B cell (primary cell): ENCODE results near the gene TMEM132D. TPM values are rescaled to one million over a fixed set of nuclear protein-coding genes. Genes with fewer than 3 reads are reported as not detected.

ENCODE experiments used
- ATAC-seq: fragments of 200-7000 bp; cut with Tn5 transposase; one replicate; pipeline ENCODE4 v1.10.0; 2021; ENCODE audit warnings: low read depth, mild to moderate bottlenecking, moderate number of reproducible peaks, moderate library complexity
- CTCF ChIA-PET: fragments of 350-600 bp; sonication (Branson Sonifier 250); formaldehyde crosslinking; loops from one replicate; lab custom pipeline; 2021; ENCODE audit warnings: antibody characterized with exemption, inconsistent platforms; lab: Charles Lee
- POLR2A ChIA-PET: fragments of 350-600 bp; sonication (Branson Sonifier 250); formaldehyde crosslinking; loops from one replicate; lab custom pipeline; 2021; ENCODE audit warnings: antibody characterized with exemption; lab: Charles Lee
- DNase-seq: peaks from one replicate; pipeline ENCODE4 v3.0.0; 2013
- H2AFZ ChIP-seq: 2 replicates; pipeline ENCODE4 v1.6.1; 2012; ENCODE audit warnings: mild to moderate bottlenecking, low read depth, low read length; ENCODE audit not compliant: insufficient read depth, poor library complexity, severe bottlenecking
- H3K27ac ChIP-seq, 2 donors: 1 replicate in 1 of 2; 2 replicates in 1 of 2; pipeline ENCODE4 v1.5.1; 2012 to 2013; ENCODE audit warnings: low read length in 2 of 2, mild to moderate bottlenecking in 2 of 2, moderate library complexity in 1 of 2
- H3K27me3 ChIP-seq, 4 experiments: fragments of 200-600 bp in 1 of 4; sonication (generic) in 1 of 4; replicated peaks in 1 of 4; 1 replicate in 2 of 4; 2 replicates in 2 of 4; pipeline versions ENCODE4 v1.6.1 to v1.7.0; 2013 to 2016; ENCODE audit warnings: low read length in 3 of 4, mild to moderate bottlenecking in 2 of 4, mixed read lengths in 1 of 4, moderate library complexity in 1 of 4; ENCODE audit not compliant: insufficient read depth in 4 of 4, control insufficient read depth in 3 of 4; ENCODE audit errors: control extremely low read depth in 1 of 4
- H3K36me3 ChIP-seq, 2 experiments: replicated peaks in 1 of 2; 1 replicate in 1 of 2; 2 replicates in 1 of 2; pipeline versions ENCODE4 v1.6.1 to v1.7.1; 2013; ENCODE audit warnings: low read length in 1 of 2; ENCODE audit not compliant: insufficient read depth in 2 of 2, control insufficient read depth in 1 of 2; ENCODE audit errors: control extremely low read depth in 1 of 2, extremely low read depth in 1 of 2
- H3K4me1 ChIP-seq, 2 donors: fragments of 200-600 bp in 1 of 2; sonication (generic) in 1 of 2; 1 replicate in 1 of 2; 2 replicates in 1 of 2; pipeline versions ENCODE4 v1.5.1 to v1.6.1; 2013 to 2017; ENCODE audit warnings: low read length in 2 of 2; ENCODE audit not compliant: control insufficient read depth in 2 of 2, insufficient read depth in 2 of 2
- H3K4me2 ChIP-seq: replicated peaks from 2 replicates; pipeline ENCODE3; 2012; ENCODE audit warnings: mild to moderate bottlenecking, low read depth, low read length; ENCODE audit not compliant: poor library complexity, severe bottlenecking
- H3K4me3 ChIP-seq, 5 experiments: fragments of 200-600 bp in 1 of 5; sonication (generic) in 1 of 5; 1 replicate in 3 of 5; 2 replicates in 2 of 5; pipeline versions ENCODE4 v1.5.1 to v1.7.0; 2011 to 2016; ENCODE audit warnings: low read length in 4 of 5, mild to moderate bottlenecking in 4 of 5, low read depth in 2 of 5, control low read depth in 1 of 5, moderate library complexity in 1 of 5; ENCODE audit not compliant: insufficient read depth in 1 of 5; ENCODE audit errors: control extremely low read depth in 1 of 5, extremely low read depth in 1 of 5
- H3K79me2 ChIP-seq: fragments of 200-600 bp; sonication (generic); one replicate; pipeline ENCODE4 v1.6.0; 2016; ENCODE audit warnings: low read length; ENCODE audit not compliant: control insufficient read depth, insufficient read depth
- H3K9ac ChIP-seq: fragments of 200-600 bp; sonication (generic); 2 replicates; pipeline ENCODE4 v1.6.1; 2017; ENCODE audit warnings: mild to moderate bottlenecking, low read length, moderate library complexity
- H3K9me3 ChIP-seq, 3 donors: one replicate each; pipeline versions ENCODE4 v1.6.1 to v1.7.1; 2013; ENCODE audit warnings: low read length in 2 of 3; ENCODE audit not compliant: control insufficient read depth in 2 of 3, insufficient read depth in 1 of 3; ENCODE audit errors: control extremely low read depth in 1 of 3
- H4K20me1 ChIP-seq: 2 replicates; pipeline ENCODE4 v1.6.0; 2012; ENCODE audit warnings: mild to moderate bottlenecking, low read length; ENCODE audit not compliant: insufficient read depth, control insufficient read depth, poor library complexity, severe bottlenecking
- H3K27ac Mint-ChIP-seq: one replicate; pipeline ENCODE4 v1.8.0; 2021; ENCODE audit warnings: mixed read lengths
- H3K27me3 Mint-ChIP-seq: one replicate; pipeline ENCODE4 v1.8.0; 2021; ENCODE audit warnings: mixed read lengths
- H3K4me1 Mint-ChIP-seq: one replicate; pipeline ENCODE4 v1.8.0; 2021; ENCODE audit warnings: mixed read lengths
- H3K4me3 Mint-ChIP-seq: one replicate; pipeline ENCODE4 v1.8.0; 2021; ENCODE audit warnings: mixed read lengths
- H3K9me3 Mint-ChIP-seq: one replicate; pipeline ENCODE4 v1.8.0; 2022; ENCODE audit warnings: mixed read lengths; ENCODE audit not compliant: insufficient read depth
- EZH2 ChIP-seq: IDR thresholded peaks from 2 replicates; pipeline ENCODE4 v1.6.1; 2012; ENCODE audit warnings: borderline replicate concordance, low read depth, mild to moderate bottlenecking, moderate library complexity, low read length; ENCODE audit not compliant: insufficient read depth, poor library complexity, severe bottlenecking
- WGBS: methylation state at CpG from one replicate; pipeline ENCODE4 v1.1.5; 2013; ENCODE audit warnings: missing lambda C conversion rate; ENCODE audit not compliant: insufficient coverage; 5-methylcytosine and 5-hydroxymethylcytosine counted together
- intact Hi-C: fragments of 100-400 bp; cut with micrococcal nuclease; formaldehyde crosslinking; loops from one replicate; pipeline ENCODE4 v1.10.0; 2022
- polyA plus RNA-seq: library from polyadenylated mRNA; depleted of rRNA; stranded (reverse); fragments of >200 nt; gene quantifications from 2 replicates; pipeline ENCODE4 v1.2.3, GENCODE V29; 2012
- total RNA-seq, 2 donors: library from RNA; stranded (reverse); fragments of 120-200 nt in 1 of 2; gene quantifications; 1 replicate in 1 of 2; 2 replicates in 1 of 2; pipeline versions ENCODE4 v1.2.3 to v1.2.4, GENCODE V29; 2013 to 2022
- TF ChIP-seq, protein P1 (sequence below): fragments of 200-600 bp; IDR thresholded peaks from one replicate; pipeline ENCODE4 v1.8.0; 2022; ENCODE audit warnings: antibody characterized with exemption, mild to moderate bottlenecking

Gene TMEM132D
- total and polyA plus RNA-seq, 2 donors (not counting 1 experiment from before 2014, with no cell fraction given) = not detected

DNA sequence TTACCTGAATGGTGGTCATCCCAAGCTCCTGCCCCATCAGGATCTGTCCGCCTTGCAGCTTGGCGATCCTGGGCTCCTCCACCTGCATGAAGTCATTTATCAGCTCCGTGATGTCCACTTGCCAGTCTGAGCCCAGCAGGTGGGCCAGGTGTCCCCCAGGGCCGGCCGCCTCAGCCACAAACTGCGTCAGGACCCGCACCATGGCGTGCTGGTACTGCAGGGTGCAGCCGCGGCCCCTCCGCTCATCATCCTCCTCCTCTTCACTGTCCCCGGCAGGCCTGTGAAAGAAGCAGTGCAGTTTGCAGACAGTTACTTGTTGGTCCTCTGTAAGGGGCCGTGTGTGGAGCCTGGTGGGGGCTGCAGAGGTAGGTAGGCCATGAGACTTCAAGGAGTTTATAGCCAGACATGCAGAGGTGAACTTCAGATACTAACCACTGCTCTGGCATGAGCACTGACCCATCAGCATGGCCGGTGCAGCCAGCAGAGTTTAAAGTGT, 822.0 kb downstream of the TMEM132D start:
- Mint-ChIP-seq H3K27ac (no peak overlapping the region), H3K4me3 (no peak overlapping the region), H3K9me3 (no peaks in the 10 kb centered on the region), H3K4me1 (no peaks in the 10 kb centered on the region), H3K27me3 (no peaks in the 10 kb centered on the region)
- no peak overlapping the region for H3K9ac ChIP-seq
- no peaks in the 10 kb centered on the region for H3K9me3 ChIP-seq
- TF ChIP-seq, protein P1, sequence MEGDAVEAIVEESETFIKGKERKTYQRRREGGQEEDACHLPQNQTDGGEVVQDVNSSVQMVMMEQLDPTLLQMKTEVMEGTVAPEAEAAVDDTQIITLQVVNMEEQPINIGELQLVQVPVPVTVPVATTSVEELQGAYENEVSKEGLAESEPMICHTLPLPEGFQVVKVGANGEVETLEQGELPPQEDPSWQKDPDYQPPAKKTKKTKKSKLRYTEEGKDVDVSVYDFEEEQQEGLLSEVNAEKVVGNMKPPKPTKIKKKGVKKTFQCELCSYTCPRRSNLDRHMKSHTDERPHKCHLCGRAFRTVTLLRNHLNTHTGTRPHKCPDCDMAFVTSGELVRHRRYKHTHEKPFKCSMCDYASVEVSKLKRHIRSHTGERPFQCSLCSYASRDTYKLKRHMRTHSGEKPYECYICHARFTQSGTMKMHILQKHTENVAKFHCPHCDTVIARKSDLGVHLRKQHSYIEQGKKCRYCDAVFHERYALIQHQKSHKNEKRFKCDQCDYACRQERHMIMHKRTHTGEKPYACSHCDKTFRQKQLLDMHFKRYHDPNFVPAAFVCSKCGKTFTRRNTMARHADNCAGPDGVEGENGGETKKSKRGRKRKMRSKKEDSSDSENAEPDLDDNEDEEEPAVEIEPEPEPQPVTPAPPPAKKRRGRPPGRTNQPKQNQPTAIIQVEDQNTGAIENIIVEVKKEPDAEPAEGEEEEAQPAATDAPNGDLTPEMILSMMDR = no peak
- TF ChIP-seq EZH2 = no peak
- H3K4me3 ChIP-seq = no peak overlapping the region
- H3K4me2 ChIP-seq = no peak overlapping the region
- intact Hi-C loops = no loop called here
- no peak overlapping the region for H3K27ac ChIP-seq
- no peak for DNase-seq
- no peaks in the 10 kb centered on the region for H3K27me3 ChIP-seq
- no peaks in the 10 kb centered on the region for H3K4me1 ChIP-seq
- ChIA-PET CTCF (no interaction called here), POLR2A (no interaction called here)
- no peak overlapping the region for H2AFZ ChIP-seq
- no peaks in the 10 kb centered on the region for H4K20me1 ChIP-seq
- no peaks in the 10 kb centered on the region for H3K36me3 ChIP-seq
- ATAC-seq = no peak
- no peaks in the 10 kb centered on the region for H3K79me2 ChIP-seq
- 86% methylated on average over 14 of the region's 14 CpGs for WGBS

DNA sequence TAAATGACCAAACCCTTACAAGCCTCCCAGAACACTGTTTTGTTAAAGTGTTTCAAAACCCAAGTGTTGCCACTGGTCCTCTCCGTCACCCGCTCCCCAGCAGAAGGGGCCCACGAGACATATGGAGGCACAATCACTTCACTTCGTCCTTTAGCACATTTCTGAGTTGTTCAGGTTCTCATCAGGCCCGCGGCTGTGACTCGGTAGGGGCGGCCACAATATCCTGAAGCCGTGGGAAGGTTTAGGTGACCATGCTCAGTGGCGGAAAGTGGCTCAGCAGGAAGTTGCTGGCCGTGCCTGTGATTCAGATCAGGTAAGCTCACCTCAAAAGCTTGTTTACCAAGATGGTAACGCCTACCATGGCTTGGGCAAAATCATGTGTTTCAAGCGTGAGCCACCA, 823.0 kb downstream of the TMEM132D start:
- CTCF ChIA-PET = no interaction called here
- H3K4me1 ChIP-seq = no peaks in the 10 kb centered on the region
- no peaks in the 10 kb centered on the region for H3K9me3 ChIP-seq
- no peak for TF ChIP-seq EZH2
- TF ChIP-seq, protein P1 = no peak
- no peak overlapping the region for H3K9ac ChIP-seq
- H3K79me2 ChIP-seq = no peaks in the 10 kb centered on the region
- 85% methylated on average over 11 of the region's 13 CpGs for WGBS
- H2AFZ ChIP-seq = no peak overlapping the region
- POLR2A ChIA-PET = no interaction called here
- Mint-ChIP-seq H3K27me3 (no peaks in the 10 kb centered on the region), H3K9me3 (no peaks in the 10 kb centered on the region), H3K4me1 (no peaks in the 10 kb centered on the region), H3K4me3 (no peak overlapping the region), H3K27ac (no peak overlapping the region)
- H3K27ac ChIP-seq = no peak overlapping the region
- DNase-seq = no peak
- H4K20me1 ChIP-seq = no peaks in the 10 kb centered on the region
- ATAC-seq = no peak
- no peak overlapping the region for H3K4me3 ChIP-seq
- no peaks in the 10 kb centered on the region for H3K36me3 ChIP-seq
- intact Hi-C loops = no loop called here
- H3K4me2 ChIP-seq = no peak overlapping the region
- no peaks in the 10 kb centered on the region for H3K27me3 ChIP-seq
